OCI-LY1 (cell line): Measurements from ENCODE around the gene ADGRG1.

ENCODE experiments used
- H2AFZ ChIP-seq: fragments of 200-600 bp; sonication (generic), shearing (Covaris generic); 2 replicates; pipeline ENCODE4 v1.6.0; 2014; ENCODE audit warnings: antibody characterized with exemption, mild to moderate bottlenecking, low read length
- H3F3A ChIP-seq: fragments of 200-600 bp; sonication (generic), shearing (Covaris generic); 2 replicates; pipeline ENCODE4 v1.6.0; 2014; ENCODE audit warnings: mild to moderate bottlenecking, antibody characterized with exemption, low read length, moderate library complexity; ENCODE audit not compliant: insufficient read depth
- H3K27ac ChIP-seq: fragments of 200-600 bp; sonication (generic); 2 replicates; pipeline ENCODE4 v1.5.1; 2014; ENCODE audit warnings: low read length, mixed run types, mild to moderate bottlenecking, low read depth; ENCODE audit not compliant: poor library complexity, severe bottlenecking
- H3K27me3 ChIP-seq: fragments of 200-600 bp; sonication (generic); 2 replicates; pipeline ENCODE4 v1.6.0; 2014; ENCODE audit warnings: antibody characterized with exemption, mild to moderate bottlenecking, low read length, moderate library complexity; ENCODE audit not compliant: insufficient read depth
- H3K36me3 ChIP-seq: fragments of 200-600 bp; sonication (generic); 2 replicates; pipeline ENCODE4 v1.6.1; 2014; ENCODE audit warnings: mild to moderate bottlenecking, antibody characterized with exemption, low read length, moderate library complexity, mixed read lengths; ENCODE audit not compliant: insufficient read depth
- H3K4me1 ChIP-seq: fragments of 200-600 bp; sonication (generic); 2 replicates; pipeline ENCODE4 v1.5.1; 2014; ENCODE audit warnings: mild to moderate bottlenecking, low read length, moderate library complexity; ENCODE audit not compliant: insufficient read depth, severe bottlenecking
- H3K4me2 ChIP-seq: fragments of 200-600 bp; sonication (generic), shearing (Covaris generic); 2 replicates; pipeline ENCODE4 v1.6.1; 2014; ENCODE audit warnings: low read length
- H3K4me3 ChIP-seq: fragments of 200-600 bp; sonication (generic); 2 replicates; pipeline ENCODE4 v1.5.1; 2014; ENCODE audit warnings: low read length, low read depth, mild to moderate bottlenecking, mixed read lengths; ENCODE audit not compliant: poor library complexity, severe bottlenecking
- H3K79me2 ChIP-seq: fragments of 200-600 bp; shearing (Covaris generic); 2 replicates; pipeline ENCODE4 v1.6.1; 2016; ENCODE audit warnings: mixed run types, low read length, mixed read lengths; ENCODE audit not compliant: insufficient read depth
- H3K9ac ChIP-seq: fragments of 200-600 bp; sonication (generic), shearing (Covaris generic); 2 replicates; pipeline ENCODE4 v1.6.1; 2014; ENCODE audit warnings: mild to moderate bottlenecking, low read length, mixed read lengths
- H3K9me2 ChIP-seq: fragments of 200-600 bp; sonication (generic), shearing (Covaris generic); 2 replicates; pipeline ENCODE4 v1.6.1; 2014; ENCODE audit warnings: low read depth, mild to moderate bottlenecking, low read length, mixed read lengths
- H3K9me3 ChIP-seq: fragments of 200-600 bp; shearing (Covaris generic); 2 replicates; pipeline ENCODE4 v1.6.1; 2014; ENCODE audit warnings: low read length, mixed read lengths
- H4K20me1 ChIP-seq: fragments of 200-600 bp; sonication (generic), shearing (Covaris generic); 2 replicates; pipeline ENCODE4 v1.6.0; 2016; ENCODE audit warnings: mild to moderate bottlenecking, low read length; ENCODE audit not compliant: insufficient read depth
- CTCF ChIP-seq: fragments of 200-600 bp; sonication (generic), shearing (Covaris generic); IDR thresholded peaks from 2 replicates; pipeline ENCODE4 v1.5.1; 2017; ENCODE audit warnings: mild to moderate bottlenecking, antibody characterized with exemption, low read length, moderate library complexity, mixed read lengths
- EZH2 ChIP-seq: fragments of 200-600 bp; sonication (generic), shearing (Covaris generic); IDR thresholded peaks from 2 replicates; pipeline ENCODE4 v1.8.0; 2017; ENCODE audit warnings: borderline replicate concordance, mixed run types, mild to moderate bottlenecking, antibody characterized with exemption, low read length, moderate library complexity, mixed read lengths

Gene ADGRG1

GRCh38 chr16:57588831-57589230 lies 39.6 kb upstream of the ADGRG1 start:
- no peak for TF ChIP-seq EZH2
- no peak for TF ChIP-seq CTCF
- Histone ChIP-seq H3K9ac (no peak overlapping the region), H4K20me1 (no peaks in the 10 kb centered on the region), H3K9me2 (no peaks in the 10 kb centered on the region), H3K27ac (no peak overlapping the region), H3K4me2 (no peak overlapping the region), H3K27me3 (no peaks in the 10 kb centered on the region), H3F3A (no peaks in the 10 kb centered on the region), H3K36me3 (no peaks in the 10 kb centered on the region), H3K4me1 (no peaks in the 10 kb centered on the region), H2AFZ (no peak overlapping the region), H3K9me3 (no peaks in the 10 kb centered on the region), H3K79me2 (no peaks in the 10 kb centered on the region), H3K4me3 (no peak overlapping the region)

- no peak overlapping the region for H3K4me2 ChIP-seq
- no peaks in the 10 kb centered on the region for H3K9me3 ChIP-seq
- no peaks in the 10 kb centered on the region for H3F3A ChIP-seq
- H3K27ac ChIP-seq, result no peak overlapping the region
- no peaks in the 10 kb centered on the region for H3K4me1 ChIP-seq
- no peaks in the 10 kb centered on the region for H3K79me2 ChIP-seq
- no peak overlapping the region for H3K4me3 ChIP-seq
- H2AFZ ChIP-seq, result no peak overlapping the region
- TF ChIP-seq EZH2 (no peak), CTCF (no peak)
- no peaks in the 10 kb centered on the region for H3K36me3 ChIP-seq
- H4K20me1 ChIP-seq, result no peaks in the 10 kb centered on the region
- H3K9ac ChIP-seq, result no peak overlapping the region
- H3K9me2 ChIP-seq, result no peaks in the 10 kb centered on the region
- H3K27me3 ChIP-seq, result no peaks in the 10 kb centered on the region; the same call in 1 of the 2 replicates
Measured at GRCh38 chr16:57589374-57589773, 39.1 kb upstream of the ADGRG1 start.

- no peak overlapping the region for H3K4me2 ChIP-seq
- H3K4me1 ChIP-seq, result no peaks in the 10 kb centered on the region
- no peaks in the 10 kb centered on the region for H4K20me1 ChIP-seq
- no peaks in the 10 kb centered on the region for H3K9me2 ChIP-seq
- no peaks in the 10 kb centered on the region for H3K9me3 ChIP-seq
- no peak overlapping the region for H3K27ac ChIP-seq
- H3K79me2 ChIP-seq, result no peaks in the 10 kb centered on the region
- no peaks in the 10 kb centered on the region for H3F3A ChIP-seq
- H3K27me3 ChIP-seq, result peaks cover 3% of the 10 kb centered on the region; the same call in 1 of the 2 replicates
- H3K4me3 ChIP-seq, result no peak overlapping the region
- no peak overlapping the region for H2AFZ ChIP-seq
- TF ChIP-seq CTCF (no peak), EZH2 (no peak)
- H3K9ac ChIP-seq, result no peak overlapping the region
- no peaks in the 10 kb centered on the region for H3K36me3 ChIP-seq
Measured at GRCh38 chr16:57590654-57591085, 37.8 kb upstream of the ADGRG1 start.
